Heart right ventricle (tissue), 16 donors: ENCODE data around the gene HLA-DMA. TPM values are rescaled to one million over a fixed set of nuclear protein-coding genes. Genes with fewer than 3 reads are reported as not detected.
A peak's percentile ranks its signal among the peaks of the same experiment; 100 is the strongest.

ENCODE experiments used
- ATAC-seq, 8 donors: fragments of 200-7000 bp; cut with Tn5 transposase; one replicate each; pipeline ENCODE4 v1.9.1; 2020; ENCODE audit warnings: mild to moderate bottlenecking in 8 of 8, moderate library complexity in 8 of 8, moderate number of reproducible peaks in 1 of 8
- DNase-seq, 2 donors: peaks; one replicate each; pipeline ENCODE4 v3.0.0-alpha.2; 2020
- H3K27ac ChIP-seq, 10 donors: fragments of 200-600 bp; sonication (generic) in 2 of 10; one replicate each; pipeline versions ENCODE4 v1.5.0 to v1.8.0; 2020 to 2022; ENCODE audit warnings: mild to moderate bottlenecking in 3 of 10
- H3K27me3 ChIP-seq, 7 donors: fragments of 200-600 bp; one replicate each; pipeline ENCODE4 v1.8.0; 2021 to 2022; ENCODE audit warnings: mild to moderate bottlenecking in 2 of 7
- H3K36me3 ChIP-seq, 9 donors: fragments of 200-600 bp; sonication (generic) in 1 of 9; one replicate each; pipeline versions ENCODE4 v1.5.0 to v1.8.0; 2020 to 2022; ENCODE audit warnings: mild to moderate bottlenecking in 2 of 9
- H3K4me1 ChIP-seq, 9 donors: fragments of 200-600 bp; sonication (generic) in 1 of 9; one replicate each; pipeline versions ENCODE4 v1.5.0 to v1.8.0; 2020 to 2022; ENCODE audit warnings: mild to moderate bottlenecking in 4 of 9
- H3K4me3 ChIP-seq, 10 donors: fragments of 200-600 bp; sonication (generic) in 2 of 10; one replicate each; pipeline versions ENCODE4 v1.5.0 to v1.8.0; 2020 to 2022; ENCODE audit warnings: mild to moderate bottlenecking in 7 of 10, moderate library complexity in 2 of 10
- H3K9me3 ChIP-seq, 11 donors: fragments of 200-600 bp in 10 of 11; sonication (generic) in 2 of 11; one replicate each; pipeline versions ENCODE4 v1.5.0 to v1.8.0; 2013 to 2022; ENCODE audit warnings: mild to moderate bottlenecking in 2 of 11, control low read depth in 1 of 11, moderate library complexity in 1 of 11
- CTCF ChIP-seq, 9 donors: fragments of 200-600 bp; sonication (generic) in 2 of 9; IDR thresholded peaks; one replicate each; pipeline versions ENCODE4 v1.5.0 to v1.8.0; 2021 to 2022; ENCODE audit warnings: antibody characterized with exemption in 9 of 9, mild to moderate bottlenecking in 5 of 9, moderate library complexity in 1 of 9
- whole genome bisulfite sequencing, 2 donors: extraction: QIAGEN DNeasy Blood & Tissue Kit; methylation state at CpG; one replicate each; pipeline ENCODE4 v1.1.7; 2013; ENCODE audit warnings: inconsistent platforms in 1 of 2; 5-methylcytosine and 5-hydroxymethylcytosine counted together
- intact Hi-C, 10 donors: fragments of 100-400 bp; cut with DNase I; formaldehyde crosslinking; loops; one replicate each; pipeline versions ENCODE4 v1.11.1 to v1.14.2; 2022
- polyA plus RNA-seq, 2 donors: library from polyadenylated mRNA; stranded (reverse); fragments of 200-250 nt; gene quantifications; one replicate each; pipeline ENCODE4 v1.2.3, GENCODE V29; 2013
- total RNA-seq, 10 donors: library from RNA; stranded (reverse); fragmentation: NEBNext Ultra II Directional in 3 of 10; extraction: Animal tissue kit (Norgen Biotek cat#: 25700) in 3 of 10; gene quantifications; one replicate each; pipeline versions ENCODE4 v1.2.1 to v1.2.4, GENCODE V29; 2021 to 2023
- donor health status: Arrhythmogenic right ventricular cardiomyopathy.
- donor health status: ischemic (EF 13 %, LVEDD 7.1; RV severe dilation, severe dysfunction).
- donor health status: healthy with polysubstance abuse.
- donor health status: DM: no; HTN: yes; CAD: no.
- donor health status: DM: no; HTN: no; CAD: no.
- donor health status: ischemic (EF 25% LVEDD 6.9; RV normal size, moderate dysfunction).
- donor health status: ischemic (EF 25% LVEDD 5.7; RV mildly dilated, moderate dysfunction).
- donor health status: healthy.
- donor health status: DM: yes; HTN: yes; CAD: no.
- donor health status: Ischemic cardiomyopathy.
- donor health status: ischemic (EF 35%, LVEDD 5.7; RV mildly dilated, moderate dysfunction).
- donor health status: nonischemic (EF 11% LVEDD 7.7; RV severe dilation, severe dysfunction).
- donor health status: DM: yes; HTN: yes; CAD: no.
- donor health status: PGD.
- donor health status: ischemic (EF 29% LVEDD 5.4; RV normal size, mild dysfunction).
- donor health status: nonischemic (EF 23%, LVEDD 6.1; RV moderate dilation, normal function).

The HLA-DMA gene
- total and polyA plus RNA-seq, 12 donors = 7.8 to 106 (median 14.5) TPM

GRCh38 chr6:32933661-32934085 is 19.2 kb downstream of the HLA-DMA start:
- Histone ChIP-seq H3K27ac (peak overlapping the region in 1 of 10 donors; percentile 5), H3K27me3 (no peaks in the 10 kb centered on the region), H3K9me3 (no peaks in the 10 kb centered on the region), H3K4me1 (peaks cover 0 to 46% (median 0%) of the 10 kb centered on the region in 9 donors), H3K36me3 (peaks cover 0 to 42% (median 0%) of the 10 kb centered on the region in 9 donors), H3K4me3 (no peak overlapping the region)
- TF ChIP-seq CTCF (IDR thresholded peaks at IDR 0.05) = peak; percentile 72 to 92 (median 82)
- DNase-seq = peak; percentile 72 to 83
- 0 to 2% methylated on average over 3 of the region's 3 CpGs for WGBS, 2 donors
- intact Hi-C loops = loop anchor here (1.0 to 10.0 kb wide), 12 partner anchors 34 to 311 kb away; partner anchors contain the start of gene BRD2 (in 1 of the 10)
- peak; percentile 50 to 77 (median 68) for ATAC-seq

GRCh38 chr6:32932132-32932868 is 20.6 kb downstream of the HLA-DMA start:
- ATAC-seq (no peak), DNase-seq (no peak)
- intact Hi-C loops = loop anchor here in 9 of 10 donors (2.0 to 10.0 kb wide), 10 partner anchors 35 to 313 kb away; partner anchors contain the start of gene BRD2 (in 1 of the 9)
- H3K9me3 ChIP-seq = no peaks in the 10 kb centered on the region
- no peaks in the 10 kb centered on the region for H3K27me3 ChIP-seq
- no peak overlapping the region for H3K4me3 ChIP-seq
- 81 to 86% methylated on average over 7 of the region's 7 CpGs for WGBS, 2 donors
- TF ChIP-seq CTCF (IDR thresholded peaks at IDR 0.05) = no peak
- peaks cover 0 to 33% (median 0%) of the 10 kb centered on the region in 9 donors for H3K4me1 ChIP-seq
- H3K36me3 ChIP-seq = peaks cover 0 to 28% (median 0%) of the 10 kb centered on the region in 9 donors
- no peak overlapping the region for H3K27ac ChIP-seq

- no peak for TF ChIP-seq CTCF (IDR thresholded peaks at IDR 0.05)
- peaks cover 0 to 24% (median 0%) of the 10 kb centered on the region in 9 donors for H3K4me1 ChIP-seq
- 0% methylated on average over 1 of the region's 1 CpG for WGBS, 2 donors
- DNase-seq (no peak), ATAC-seq (no peak)
- peaks cover 0 to 21% (median 0%) of the 10 kb centered on the region in 9 donors for H3K36me3 ChIP-seq
- no peak overlapping the region for H3K27ac ChIP-seq
- no peaks in the 10 kb centered on the region for H3K9me3 ChIP-seq
- no peak overlapping the region for H3K4me3 ChIP-seq
- H3K27me3 ChIP-seq = no peaks in the 10 kb centered on the region
- intact Hi-C loops = loop anchor here in 8 of 10 donors (2.0 to 10.0 kb wide), 8 partner anchors 36 to 314 kb away; partner anchors contain the start of gene BRD2 (in 1 of the 8)
Measured at GRCh38 chr6:32931211-32931610, 21.7 kb downstream of the HLA-DMA start.

DNA sequence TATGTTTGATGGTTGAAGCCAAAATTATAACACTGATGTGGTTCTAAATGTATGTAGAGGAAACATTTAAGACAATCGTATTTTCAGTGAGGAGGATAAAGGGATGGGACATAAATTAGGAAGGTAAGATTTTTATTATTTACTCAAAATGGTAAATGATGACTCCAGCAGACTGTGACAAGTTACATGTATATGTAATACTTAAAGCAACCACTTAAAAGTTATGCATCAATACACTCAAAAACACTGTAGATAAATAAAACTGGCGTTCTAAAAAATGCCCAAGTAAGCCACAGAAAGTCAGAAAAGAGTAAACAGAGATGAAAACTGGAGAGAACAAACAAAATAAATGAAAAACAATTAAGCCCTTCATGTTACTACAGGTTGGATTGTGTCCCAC is 30.8 kb downstream of the HLA-DMA start:
- no peak for DNase-seq
- WGBS, 2 donors = 89 to 94% methylated on average over 2 of the region's 2 CpGs
- peaks cover 0 to 19% (median 6%) of the 10 kb centered on the region in 7 donors for H3K27me3 ChIP-seq
- H3K9me3 ChIP-seq = no peaks in the 10 kb centered on the region
- intact Hi-C loops = no loop called here
- peaks cover 0 to 12% (median 0%) of the 10 kb centered on the region in 9 donors for H3K4me1 ChIP-seq
- ATAC-seq = no peak
- no peak overlapping the region for H3K27ac ChIP-seq
- no peak overlapping the region for H3K4me3 ChIP-seq
- TF ChIP-seq CTCF (IDR thresholded peaks at IDR 0.05) = peak in 1 of 9 donors; percentile 13
- no peaks in the 10 kb centered on the region for H3K36me3 ChIP-seq
